AG04450 (cell line): ENCODE results near the gene DNAJB2. TPM values are rescaled to one million over a fixed set of nuclear protein-coding genes. Genes with fewer than 3 reads are reported as not detected.

ENCODE experiments used
- CTCF ChIA-PET: fragments of 300-600, 350-600 bp; formaldehyde crosslinking; extraction: SDS; loops from one replicate; lab custom pipeline; 2022; ENCODE audit warnings: antibody characterized with exemption, inconsistent platforms; lab: Charles Lee
- POLR2A ChIA-PET: fragments of 350-600 bp; formaldehyde crosslinking; extraction: SDS; loops from one replicate; lab custom pipeline; 2021; ENCODE audit warnings: antibody characterized with exemption, inconsistent platforms; lab: Yijun Ruan, JAX
- DNase-seq: peaks from one replicate; pipeline ENCODE4 v3.0.0-alpha.2; 2011; ENCODE audit warnings: low read depth, low spot score
- H3K27ac ChIP-seq: one replicate; pipeline ENCODE4 v1.5.1; 2012; ENCODE audit warnings: low read depth, low read length, control low read depth
- H3K27me3 ChIP-seq: one replicate; pipeline ENCODE4 v1.6.0; 2012; ENCODE audit warnings: low read length; ENCODE audit not compliant: control insufficient read depth, insufficient read depth
- H3K4me3 ChIP-seq: 2 replicates; pipeline ENCODE4 v1.5.1; 2011; ENCODE audit warnings: mild to moderate bottlenecking, low read depth, low read length, control low read depth
- H3K9me3 ChIP-seq: 2 replicates; pipeline ENCODE4 v1.5.1; 2012; ENCODE audit warnings: low read length; ENCODE audit not compliant: control insufficient read depth, insufficient read depth
- CTCF ChIP-seq: IDR thresholded peaks from 2 replicates; pipeline ENCODE4 v1.5.1; 2011; ENCODE audit warnings: low read depth, low read length, control low read depth, inconsistent platforms
- polyA plus RNA-seq: library from polyadenylated mRNA; depleted of rRNA; stranded (reverse); fragments of >200 nt; gene quantifications from 2 replicates; pipeline ENCODE4 v1.2.3, GENCODE V29; 2011

The DNAJB2 gene
- polyA plus RNA-seq, 1 experiment = 40.6 TPM

- TF ChIP-seq CTCF = no peak
- Histone ChIP-seq H3K27ac (no peak overlapping the region), H3K27me3 (no peaks in the 10 kb centered on the region), H3K4me3 (no peak overlapping the region), H3K9me3 (no peaks in the 10 kb centered on the region)
- CTCF ChIA-PET = interaction anchor here (1.0 to 12.4 kb wide), 27 partner anchors 8 to 238 kb away, joined by 3 to 131 read pairs (median 11); partner anchors contain the start of genes ANKZF1, ATG9A, CNPPD1 and DNAJB2
- DNase-seq = no peak
- POLR2A ChIA-PET = no interaction called here
These were observed 17.0 kb downstream of the DNAJB2 start for GRCh38 chr2:219296142-219296541.

GRCh38 chr2:219296631-219297391, 17.6 kb downstream of the DNAJB2 start:
- ChIA-PET POLR2A (no interaction called here), CTCF (interaction anchor here (1.2 to 12.4 kb wide), 7 partner anchors 17 to 143 kb away, joined by 6 to 131 read pairs (median 13); partner anchors contain the start of genes DNAJB2, DNPEP and NHEJ1)
- TF ChIP-seq CTCF = no peak
- Histone ChIP-seq H3K27ac (no peak overlapping the region), H3K4me3 (no peak overlapping the region), H3K27me3 (no peaks in the 10 kb centered on the region), H3K9me3 (no peaks in the 10 kb centered on the region)
- no peak for DNase-seq

- ChIA-PET CTCF (interaction anchor here (1.2 to 12.4 kb wide), 7 partner anchors 17 to 232 kb away, joined by 4 to 131 read pairs (median 6); partner anchors contain the start of gene NHEJ1), POLR2A (no interaction called here)
- no peak for DNase-seq
- no peak overlapping the region for H3K27ac ChIP-seq
- H3K27me3 ChIP-seq = no peaks in the 10 kb centered on the region
- TF ChIP-seq CTCF = peak; percentile 45
- no peaks in the 10 kb centered on the region for H3K9me3 ChIP-seq
- no peak overlapping the region for H3K4me3 ChIP-seq
These were observed 18.7 kb downstream of the DNAJB2 start for GRCh38 chr2:219297766-219298456.

GRCh38 chr2:219298759-219299371, 19.7 kb downstream of the DNAJB2 start:
- H3K27ac ChIP-seq = no peak overlapping the region
- CTCF ChIA-PET = interaction anchor here (0.9 to 12.4 kb wide), 14 partner anchors 8 to 231 kb away, joined by 3 to 131 read pairs (median 4); partner anchors contain the start of genes DNPEP, NHEJ1 and ZFAND2B
- TF ChIP-seq CTCF = peak; percentile 99
- no peaks in the 10 kb centered on the region for H3K9me3 ChIP-seq
- POLR2A ChIA-PET = interaction anchor here (0.5 kb wide), 1 partner anchor 301 kb away, joined by 4 read pairs; no protein-coding TSS in a partner anchor
- DNase-seq = peak; percentile 47
- no peaks in the 10 kb centered on the region for H3K27me3 ChIP-seq
- no peak overlapping the region for H3K4me3 ChIP-seq
